HCT116 (cell line): Measurements from ENCODE around the gene RPL31. TPM values are rescaled to one million over a fixed set of nuclear protein-coding genes. Genes with fewer than 3 reads are reported as not detected.

Source experiments
- ATAC-seq: fragments of 200-7000 bp; cut with Tn5 transposase; 2 replicates; pipeline ENCODE4 v1.9.1; 2020; ENCODE audit warnings: mild to moderate bottlenecking, moderate library complexity
- BruUV-seq: library from RNA; stranded (reverse); fragments of 400-500 nt; replicated peaks from 2 replicates; lab custom pipeline; 2021; lab: Mats Ljungman, UMichigan
- CTCF ChIA-PET: fragments of 300-600 bp; sonication (Branson Sonifier 250); formaldehyde crosslinking; loops from one replicate; lab custom pipeline; 2021; ENCODE audit warnings: antibody characterized with exemption; lab: Charles Lee
- POLR2A ChIA-PET: fragments of 300-600, 350-600 bp; sonication (Branson Sonifier 250); formaldehyde crosslinking; loops from one replicate; lab custom pipeline; 2021; ENCODE audit warnings: antibody characterized with exemption; lab: Charles Lee
- RAD21 ChIA-PET, 2 experiments: fragments of 300-600 bp; sonication (Branson Sonifier 250); formaldehyde crosslinking; loops; one replicate each; lab custom pipeline; 2023; ENCODE audit warnings: low total read pairs in 2 of 2; ENCODE audit not compliant: uncharacterized antibody in 2 of 2, unreplicated experiment in 2 of 2, low non-redundant PET in 1 of 2; lab: Charles Lee
- DNase-seq: peaks from one replicate; pipeline ENCODE4 v3.0.0-alpha.2; 2010; ENCODE audit warnings: low read depth, low spot score
- H2AFZ ChIP-seq: fragments of 200-600 bp; shearing (Covaris generic), sonication (generic); 2 replicates; pipeline ENCODE4 v1.6.1; 2017; ENCODE audit warnings: low read depth, mixed run types, mixed read lengths, antibody characterized with exemption, low read length; ENCODE audit not compliant: poor library complexity, severe bottlenecking
- H3K27ac ChIP-seq: 2 replicates; pipeline ENCODE4 v1.5.1; 2012; ENCODE audit warnings: low read depth, low read length
- H3K27me3 ChIP-seq: fragments of 200-600 bp; sonication (generic); 2 replicates; pipeline ENCODE4 v1.6.1; 2016; ENCODE audit warnings: mixed run types, low read length, mixed read lengths; ENCODE audit not compliant: insufficient read depth
- H3K36me3 ChIP-seq, 2 experiments: fragments of 200-500 bp in 1 of 2; fragments of 200-600 bp in 1 of 2; sonication (Bioruptor generic) in 1 of 2; sonication (generic) in 1 of 2; 2 replicates each; pipeline versions ENCODE4 v1.5.1 to v1.6.1; 2014 to 2016; ENCODE audit warnings: low read length in 2 of 2, inconsistent platforms in 1 of 2, mixed read lengths in 1 of 2, mixed run types in 1 of 2; ENCODE audit not compliant: insufficient read depth in 2 of 2, control insufficient read depth in 1 of 2
- H3K4me1 ChIP-seq, 2 experiments: fragments of 200-600 bp in 1 of 2; sonication (generic) in 1 of 2; 2 replicates each; pipeline versions ENCODE4 v1.5.1 to v1.6.1; 2012 to 2017; ENCODE audit warnings: low read length in 2 of 2, inconsistent platforms in 1 of 2, mild to moderate bottlenecking in 1 of 2, mixed read lengths in 1 of 2, mixed run types in 1 of 2, moderate library complexity in 1 of 2; ENCODE audit not compliant: insufficient read depth in 2 of 2, control insufficient read depth in 1 of 2
- H3K4me2 ChIP-seq: fragments of 200-600 bp; sonication (generic); 2 replicates; pipeline ENCODE4 v1.6.1; 2017; ENCODE audit warnings: mixed run types, low read length, mixed read lengths
- H3K4me3 ChIP-seq, 2 experiments: fragments of 200-600 bp in 1 of 2; sonication (generic) in 1 of 2; replicated peaks in 1 of 2; 2 replicates each; pipeline ENCODE4 v1.5.1; 2011 to 2016; ENCODE audit warnings: low read length in 2 of 2, control low read depth in 1 of 2, low read depth in 1 of 2, mild to moderate bottlenecking in 1 of 2, mixed read lengths in 1 of 2, mixed run types in 1 of 2
- H3K79me2 ChIP-seq: fragments of 200-600 bp; sonication (generic); 2 replicates; pipeline ENCODE4 v1.6.1; 2017; ENCODE audit warnings: mild to moderate bottlenecking, mixed run types, low read length, moderate library complexity, mixed read lengths; ENCODE audit not compliant: insufficient read depth
- H3K9ac ChIP-seq: fragments of 200-600 bp; sonication (generic); 2 replicates; pipeline ENCODE4 v1.6.1; 2016; ENCODE audit warnings: low read length, mixed read lengths
- H3K9me2 ChIP-seq: fragments of 200-600 bp; sonication (generic), shearing (Covaris generic); 2 replicates; pipeline ENCODE4 v1.6.1; 2017; ENCODE audit warnings: mixed run types, mild to moderate bottlenecking, moderate library complexity; ENCODE audit not compliant: insufficient read depth
- H3K9me3 ChIP-seq, 2 experiments: fragments of 200-500 bp in 1 of 2; fragments of 200-600 bp in 1 of 2; sonication (Bioruptor generic) in 1 of 2; sonication (generic) in 1 of 2; 2 replicates each; pipeline ENCODE4 v1.6.1; 2014 to 2017; ENCODE audit warnings: low read length in 2 of 2, mixed read lengths in 2 of 2, inconsistent platforms in 1 of 2, low read depth in 1 of 2, mild to moderate bottlenecking in 1 of 2, mixed run types in 1 of 2, moderate library complexity in 1 of 2; ENCODE audit not compliant: control insufficient read depth in 1 of 2, insufficient read depth in 1 of 2
- H4K20me1 ChIP-seq: fragments of 200-600 bp; sonication (generic), shearing (Covaris generic); 2 replicates; pipeline ENCODE4 v1.6.1; 2017; ENCODE audit warnings: mixed run types, mild to moderate bottlenecking, moderate library complexity; ENCODE audit not compliant: insufficient read depth
- ATF3 ChIP-seq: IDR thresholded peaks from 2 replicates; pipeline ENCODE4 v1.6.1; 2012
- CBX3 ChIP-seq: IDR thresholded peaks from 2 replicates; pipeline ENCODE4 v1.6.1; 2012; ENCODE audit warnings: low read depth
- CEBPB ChIP-seq: IDR thresholded peaks from 2 replicates; pipeline ENCODE4 v1.6.1; 2012; ENCODE audit warnings: low read depth
- CTCF ChIP-seq, 3 experiments: fragments of 200-600 bp in 1 of 3; sonication (generic) in 1 of 3; IDR thresholded peaks in 2 of 3; conservative IDR thresholded peaks in 1 of 3; 2 replicates each; pipeline ENCODE4 v1.5.1; 2012 to 2017; ENCODE audit warnings: low read depth in 2 of 3, low read length in 2 of 3, antibody characterized with exemption in 1 of 3, borderline replicate concordance in 1 of 3, control low read depth in 1 of 3, mild to moderate bottlenecking in 1 of 3, mixed read lengths in 1 of 3, mixed run types in 1 of 3, moderate library complexity in 1 of 3; ENCODE audit not compliant: insufficient read depth in 1 of 3
- EGR1 ChIP-seq: IDR thresholded peaks from 2 replicates; pipeline ENCODE4 v1.6.1; 2012; ENCODE audit warnings: low read depth
- ELF1 ChIP-seq: IDR thresholded peaks from 2 replicates; pipeline ENCODE4 v1.6.1; 2012; ENCODE audit warnings: low read depth, borderline replicate concordance
- EZH2 ChIP-seq: fragments of 200-600 bp; sonication (generic); IDR thresholded peaks from 2 replicates; pipeline ENCODE4 v1.6.1; 2017; ENCODE audit warnings: antibody characterized with exemption, mixed run types
- FOSL1 ChIP-seq: IDR thresholded peaks from 2 replicates; pipeline ENCODE4 v1.6.1; 2012; ENCODE audit warnings: low read depth
- JUND ChIP-seq: IDR thresholded peaks from 2 replicates; pipeline ENCODE4 v1.6.1; 2012
- MAX ChIP-seq: IDR thresholded peaks from 2 replicates; pipeline ENCODE4 v1.6.1; 2012
- POLR2A ChIP-seq: IDR thresholded peaks from 2 replicates; pipeline ENCODE4 v1.7.0; 2011; ENCODE audit warnings: borderline replicate concordance; ENCODE audit not compliant: insufficient read depth, insufficient read length; ENCODE audit errors: extremely low read depth
- POLR2AphosphoS5 ChIP-seq: IDR thresholded peaks from 2 replicates; pipeline ENCODE4 v1.6.1; 2011; ENCODE audit warnings: mild to moderate bottlenecking, low read depth, low read length, moderate library complexity
- RAD21 ChIP-seq: IDR thresholded peaks from 2 replicates; pipeline ENCODE4 v1.6.1; 2012; ENCODE audit warnings: low read depth, mild to moderate bottlenecking
- REST ChIP-seq: IDR thresholded peaks from 2 replicates; pipeline ENCODE4 v1.6.1; 2012; ENCODE audit warnings: low read depth
- SP1 ChIP-seq: IDR thresholded peaks from 2 replicates; pipeline ENCODE4 v1.6.1; 2012; ENCODE audit warnings: low read depth
- SRF ChIP-seq: IDR thresholded peaks from 2 replicates; pipeline ENCODE4 v1.6.1; 2012; ENCODE audit warnings: low read depth
- TCF7L2 ChIP-seq: IDR thresholded peaks from 2 replicates; pipeline ENCODE4 v1.7.0; 2011; ENCODE audit warnings: borderline replicate concordance, inconsistent platforms; ENCODE audit not compliant: insufficient read depth, insufficient read length; ENCODE audit errors: extremely low read depth
- YY1 ChIP-seq: IDR thresholded peaks from 2 replicates; pipeline ENCODE4 v1.6.1; 2011; ENCODE audit warnings: low read length, low read depth, moderate library complexity, mild to moderate bottlenecking; ENCODE audit not compliant: insufficient replicate concordance; ENCODE audit errors: extremely low read depth
- ZFX ChIP-seq: fragments of 450-650 bp; IDR thresholded peaks from 2 replicates; pipeline ENCODE4 v1.6.1; 2017
- ZNF274 ChIP-seq: fragments of 200-500 bp; sonication (Bioruptor generic); IDR thresholded peaks from 2 replicates; pipeline ENCODE4 v1.6.1; 2014; ENCODE audit warnings: mild to moderate bottlenecking, low read depth, low read length, inconsistent platforms
- intact Hi-C: fragments of 100-400 bp; cut with micrococcal nuclease; formaldehyde crosslinking; loops from 2 replicates; pipeline ENCODE4 v1.10.0; 2022
- total RNA-seq: library from RNA; stranded (reverse); gene quantifications from one replicate; pipeline ENCODE4 v1.2.1, GENCODE V29; 2021; ENCODE audit not compliant: unreplicated experiment

The RPL31 gene
- total RNA-seq, 1 experiment from 2014 or later = 1,340 TPM

- TF ChIP-seq ZNF274 = no peak
- TF ChIP-seq ELF1 = no peak
- peak; percentile 77; the same call in 1 of the 2 replicates for TF ChIP-seq ATF3
These were observed 36.6 kb downstream of the RPL31 start (continued) for GRCh38 chr2:101038455-101039255.

GRCh38 chr2:101040072-101040471, 38.0 kb downstream of the RPL31 start:
- H3K36me3 ChIP-seq = peaks cover 16 to 25% of the 10 kb centered on the region in 2 experiments
- TF ChIP-seq CEBPB = no peak
- TF ChIP-seq ATF3 = no peak
- TF ChIP-seq YY1 = no peak
- no peak for TF ChIP-seq SP1
- no peak for TF ChIP-seq CBX3
- no peak for TF ChIP-seq TCF7L2
- TF ChIP-seq SRF = no peak
- no peak for TF ChIP-seq ELF1
- no peak for TF ChIP-seq ZNF274
- TF ChIP-seq EZH2 = no peak
- TF ChIP-seq EGR1 = no peak
- no peak for TF ChIP-seq REST
- TF ChIP-seq FOSL1 = no peak
- TF ChIP-seq POLR2AphosphoS5 = no peak
- no peak for TF ChIP-seq ZFX
- TF ChIP-seq POLR2A = no peak
- TF ChIP-seq JUND = no peak
- TF ChIP-seq CTCF (IDR thresholded peaks at IDR 0.05 in 2 of 3, conservative IDR thresholded peaks at IDR 0.05 in 1 of 3; ENCODE audit: borderline replicate concordance in 1 of 3, insufficient read depth in 1 of 3, low read depth in 2 of 3, low read length in 2 of 3) = no peak
- TF ChIP-seq RAD21 = no peak
- TF ChIP-seq MAX = no peak
- ChIA-PET RAD21 (no interaction called here), CTCF (no interaction called here), POLR2A (interaction anchor here (1.3 kb wide), 1 partner anchor 22 kb away, joined by 3 read pairs; no protein-coding TSS in a partner anchor)
- no peak overlapping the region for H3K4me3 ChIP-seq
- intact Hi-C loops = no loop called here
- no peak overlapping the region for H3K4me2 ChIP-seq
- no peaks in the 10 kb centered on the region for H4K20me1 ChIP-seq
- no peak overlapping the region for H3K27ac ChIP-seq
- no peaks in the 10 kb centered on the region for H3K27me3 ChIP-seq
- no peak overlapping the region for H2AFZ ChIP-seq
- no peak overlapping the region for H3K9ac ChIP-seq
- no peaks in the 10 kb centered on the region for H3K9me3 ChIP-seq
- no peaks in the 10 kb centered on the region for H3K9me2 ChIP-seq
- BruUV-seq = no TSS peak
- ATAC-seq = no peak
- no peak for DNase-seq
- no peaks in the 10 kb centered on the region for H3K79me2 ChIP-seq
- no peaks in the 10 kb centered on the region for H3K4me1 ChIP-seq
